Stomach (tissue), 9 donors: Measurements from ENCODE around the gene TNS3. TPM values are rescaled to one million over a fixed set of nuclear protein-coding genes. Genes with fewer than 3 reads are reported as not detected.

Experiments
- DNase-seq, 2 donors: peaks; one replicate each; pipeline versions ENCODE4 v3.0.0 to v3.0.0-alpha.2; 2013 to 2019
- H3K27ac ChIP-seq, 5 donors: fragments of 200-600 bp in 4 of 5; sonication (generic) in 4 of 5; one replicate each; pipeline ENCODE4 v1.5.1; 2013 to 2019; ENCODE audit warnings: mild to moderate bottlenecking in 1 of 5, moderate library complexity in 1 of 5
- H3K27me3 ChIP-seq, 3 donors: fragments of 200-600 bp; sonication (generic); one replicate each; pipeline ENCODE4 v1.5.1; 2017 to 2019; ENCODE audit warnings: mixed run types in 1 of 3
- H3K36me3 ChIP-seq, 4 donors: fragments of 200-600 bp; sonication (generic); 1 replicate in 3 of 4; 2 replicates in 1 of 4; pipeline ENCODE4 v1.5.1; 2016 to 2019
- H3K4me1 ChIP-seq, 4 donors: fragments of 200-600 bp; sonication (generic); one replicate each; pipeline ENCODE4 v1.5.1; 2016 to 2019
- H3K4me3 ChIP-seq, 4 donors: fragments of 200-600 bp; sonication (generic) in 3 of 4; one replicate each; pipeline ENCODE4 v1.5.1; 2016 to 2019; ENCODE audit warnings: mild to moderate bottlenecking in 1 of 4
- H3K9me3 ChIP-seq, 4 donors: fragments of 200-600 bp; sonication (generic); one replicate each; pipeline ENCODE4 v1.5.1; 2016 to 2019
- CTCF ChIP-seq, 7 experiments: fragments of 450-650 bp in 4 of 7; fragments of 200-600 bp in 3 of 7; sonication (generic) in 3 of 7; IDR thresholded peaks; one replicate each; pipeline ENCODE4 v1.5.1; 2016 to 2019; ENCODE audit warnings: antibody characterized with exemption in 7 of 7, control low read depth in 2 of 7, mild to moderate bottlenecking in 1 of 7
- EP300 ChIP-seq: sonication (generic); formaldehyde crosslinking; IDR thresholded peaks from one replicate; pipeline ENCODE4 v1.6.1; 2017; ENCODE audit warnings: antibody characterized with exemption
- POLR2A ChIP-seq, 4 donors: fragments of 450-650 bp; IDR thresholded peaks; one replicate each; pipeline ENCODE4 v1.6.1; 2016; ENCODE audit warnings: antibody characterized with exemption in 4 of 4, control low read depth in 2 of 4, mild to moderate bottlenecking in 1 of 4, moderate library complexity in 1 of 4
- POLR2AphosphoS5 ChIP-seq, 3 donors: sonication (generic); formaldehyde crosslinking; IDR thresholded peaks; one replicate each; pipeline ENCODE4 v1.6.1; 2016; ENCODE audit warnings: antibody characterized with exemption in 3 of 3
- WGBS, 5 donors: extraction: QIAGEN DNeasy Blood & Tissue Kit in 3 of 5; methylation state at CpG; one replicate each; pipeline versions ENCODE4 v1.1.5 to v1.1.7; 2013 to 2018; 5-methylcytosine and 5-hydroxymethylcytosine counted together
- intact Hi-C: fragments of 100-400 bp; cut with DNase I; formaldehyde crosslinking; loops from one replicate; pipeline ENCODE4 v1.15.1; 2023; ENCODE audit warnings: low total_unique reads
- polyA plus RNA-seq, 3 donors: library from polyadenylated mRNA; stranded (reverse); fragments of 200-250 nt; gene quantifications; one replicate each; pipeline ENCODE4 v1.2.3, GENCODE V29; 2013
- total RNA-seq, 5 donors: library from RNA; depleted of rRNA; stranded (reverse); fragments of >200 nt; gene quantifications; one replicate each; pipeline versions ENCODE4 v1.1.0 to v1.2.3, GENCODE V29; 2014 to 2016
- donor health status: healthy with polysubstance abuse.
- donor health status: Bipolar disorder and iron deficiency.
- donor health status: healthy.

The TNS3 gene
- total and polyA plus RNA-seq, 8 donors: 10.0 to 105 (median 41.0) TPM

GRCh38 chr7:47449810-47450590, 131.9 kb downstream of the TNS3 start:
- DNase-seq: no peak
- Histone ChIP-seq H3K4me3 (no peak overlapping the region), H3K9me3 (no peaks in the 10 kb centered on the region), H3K27me3 (no peaks in the 10 kb centered on the region), H3K4me1 (peaks cover 70 to 98% (median 83%) of the 10 kb centered on the region in 4 donors), H3K27ac (peak overlapping the region; percentile 60 to 92 (median 86)), H3K36me3 (no peaks in the 10 kb centered on the region)
- no peak for TF ChIP-seq EP300
- TF ChIP-seq POLR2AphosphoS5 (IDR thresholded peaks at IDR 0.05): peak in 1 of 3 donors; percentile 22
- no peak for TF ChIP-seq POLR2A (IDR thresholded peaks at IDR 0.05)
- no peak for TF ChIP-seq CTCF (IDR thresholded peaks at IDR 0.05)
- 69 to 83% (median 74%) methylated on average over 11 of the region's 11 CpGs for WGBS, 5 donors
- intact Hi-C loops: no loop called here

GRCh38 chr7:47448971-47449370, 132.9 kb downstream of the TNS3 start:
- Histone ChIP-seq H3K9me3 (no peaks in the 10 kb centered on the region), H3K4me3 (no peak overlapping the region), H3K36me3 (no peaks in the 10 kb centered on the region), H3K4me1 (peaks cover 70 to 98% (median 81%) of the 10 kb centered on the region in 4 donors), H3K27me3 (no peaks in the 10 kb centered on the region), H3K27ac (peak overlapping the region in 3 of 5 donors; percentile 67 to 92 (median 85))
- TF ChIP-seq POLR2A (IDR thresholded peaks at IDR 0.05): no peak
- TF ChIP-seq CTCF (IDR thresholded peaks at IDR 0.05): no peak
- no peak for DNase-seq
- intact Hi-C loops: no loop called here
- 79 to 92% (median 84%) methylated on average over 9 of the region's 9 CpGs for WGBS, 5 donors

- Histone ChIP-seq H3K36me3 (no peaks in the 10 kb centered on the region), H3K27me3 (no peaks in the 10 kb centered on the region), H3K4me3 (no peak overlapping the region), H3K27ac (peak overlapping the region; percentile 52 to 88 (median 67)), H3K4me1 (peaks cover 58 to 97% (median 74%) of the 10 kb centered on the region in 4 donors), H3K9me3 (no peaks in the 10 kb centered on the region)
- no peak for TF ChIP-seq POLR2A (IDR thresholded peaks at IDR 0.05)
- TF ChIP-seq POLR2AphosphoS5 (IDR thresholded peaks at IDR 0.05): no peak
- TF ChIP-seq EP300: no peak
- TF ChIP-seq CTCF (IDR thresholded peaks at IDR 0.05): no peak
- intact Hi-C loops: no loop called here
- no peak for DNase-seq
- 84 to 96% (median 85%) methylated on average over 11 to 12 of the region's 12 CpGs for WGBS, 5 donors
These were observed 134.1 kb downstream of the TNS3 start for GRCh38 chr7:47447621-47448349.

GRCh38 chr7:47446871-47447466, 134.9 kb downstream of the TNS3 start:
- no peak for DNase-seq
- no peaks in the 10 kb centered on the region for H3K9me3 ChIP-seq
- H3K4me3 ChIP-seq: no peak overlapping the region
- H3K36me3 ChIP-seq: no peaks in the 10 kb centered on the region
- TF ChIP-seq POLR2AphosphoS5 (IDR thresholded peaks at IDR 0.05): no peak
- peak overlapping the region; percentile 52 to 88 (median 67) for H3K27ac ChIP-seq
- WGBS, 5 donors: 31 to 50% (median 38%) methylated on average over 9 of the region's 9 CpGs
- H3K27me3 ChIP-seq: no peaks in the 10 kb centered on the region
- H3K4me1 ChIP-seq: peaks cover 56 to 97% (median 72%) of the 10 kb centered on the region in 4 donors
- intact Hi-C loops: no loop called here
